ENCODE measurements around the gene STRN4.

Gene STRN4

DNA sequence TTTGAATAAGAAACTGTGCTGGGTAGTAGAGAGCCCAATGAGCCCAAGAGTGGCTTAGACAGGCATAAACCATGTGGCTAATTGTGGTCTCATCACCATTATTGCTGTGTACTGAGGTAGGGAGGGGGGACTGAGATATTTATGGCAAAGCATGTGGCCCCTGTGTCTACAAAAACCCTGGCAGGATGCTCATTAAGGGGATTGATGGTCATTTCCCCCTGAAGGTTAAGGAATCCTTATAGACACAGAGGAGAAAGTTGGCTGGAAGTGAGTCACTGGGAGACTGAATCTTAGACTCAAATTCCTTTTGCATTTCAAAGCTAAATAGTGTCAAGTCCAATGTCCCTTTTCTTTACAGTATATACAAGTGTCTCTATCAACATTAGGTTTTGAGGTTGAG, 75.4 kb downstream of the STRN4 start:
- TF ChIP-seq, protein P1, sequence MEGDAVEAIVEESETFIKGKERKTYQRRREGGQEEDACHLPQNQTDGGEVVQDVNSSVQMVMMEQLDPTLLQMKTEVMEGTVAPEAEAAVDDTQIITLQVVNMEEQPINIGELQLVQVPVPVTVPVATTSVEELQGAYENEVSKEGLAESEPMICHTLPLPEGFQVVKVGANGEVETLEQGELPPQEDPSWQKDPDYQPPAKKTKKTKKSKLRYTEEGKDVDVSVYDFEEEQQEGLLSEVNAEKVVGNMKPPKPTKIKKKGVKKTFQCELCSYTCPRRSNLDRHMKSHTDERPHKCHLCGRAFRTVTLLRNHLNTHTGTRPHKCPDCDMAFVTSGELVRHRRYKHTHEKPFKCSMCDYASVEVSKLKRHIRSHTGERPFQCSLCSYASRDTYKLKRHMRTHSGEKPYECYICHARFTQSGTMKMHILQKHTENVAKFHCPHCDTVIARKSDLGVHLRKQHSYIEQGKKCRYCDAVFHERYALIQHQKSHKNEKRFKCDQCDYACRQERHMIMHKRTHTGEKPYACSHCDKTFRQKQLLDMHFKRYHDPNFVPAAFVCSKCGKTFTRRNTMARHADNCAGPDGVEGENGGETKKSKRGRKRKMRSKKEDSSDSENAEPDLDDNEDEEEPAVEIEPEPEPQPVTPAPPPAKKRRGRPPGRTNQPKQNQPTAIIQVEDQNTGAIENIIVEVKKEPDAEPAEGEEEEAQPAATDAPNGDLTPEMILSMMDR (IDR thresholded peaks at IDR 0.05): no peak
- H3K4me3 ChIP-seq: no peak overlapping the region
- H3K36me3 ChIP-seq: peaks cover 6 to 35% (median 16%) of the 10 kb centered on the region in 3 donors
- no peak overlapping the region for H3K27ac ChIP-seq
- no peaks in the 10 kb centered on the region for H3K27me3 ChIP-seq
- intact Hi-C loops (cut with DNase I; ENCODE audit: low total_unique reads): no loop called here
- H3K9me3 ChIP-seq: no peaks in the 10 kb centered on the region
- no peaks in the 10 kb centered on the region for H3K4me1 ChIP-seq
- no peak for DNase-seq

Measured in tibial artery (tissue), 4 donors.